ENCODE results near the gene MDH2. TPM values are rescaled to one million over a fixed set of nuclear protein-coding genes. Genes with fewer than 3 reads are reported as not detected.
"Not testable (repeated sequence)": the region's sequence is repeated elsewhere in the genome, so short reads cannot be mapped to it uniquely, and the experiment has no call there.

The MDH2 gene
- total RNA-seq, 6 experiments from 2014 or later, result 208 to 255 (median 243) TPM

DNA sequence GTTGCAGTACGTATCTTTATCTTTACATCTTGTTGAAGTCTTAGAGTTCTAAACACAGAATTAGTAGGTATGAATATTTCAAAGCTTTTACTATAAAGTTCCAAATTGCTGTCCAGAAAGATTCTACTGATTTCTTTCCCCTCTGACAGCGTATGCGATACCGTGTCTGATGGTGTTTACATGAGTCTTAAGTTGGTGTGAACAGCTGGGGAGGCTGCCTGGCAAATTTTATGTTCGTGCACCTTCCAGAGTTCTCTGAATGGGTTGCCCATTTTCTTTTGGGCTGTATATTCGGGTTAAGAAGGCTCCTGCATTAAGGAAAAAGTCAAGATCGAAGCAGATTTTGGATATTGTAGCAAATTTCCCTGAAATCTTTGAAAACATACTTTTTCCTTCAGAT is 8.3 kb downstream of the MDH2 start:
- H3K27me3 Mint-ChIP-seq (ENCODE audit: insufficient read depth), result no peaks in the 10 kb centered on the region; the same call in none of the 2 replicates
- no peak overlapping the region for H3K4me3 Mint-ChIP-seq
- no peak for DNase-seq
- H3K9me3 Mint-ChIP-seq, result no peaks in the 10 kb centered on the region
- H3K36me3 Mint-ChIP-seq (ENCODE audit: low read depth), result peaks cover 17% of the 10 kb centered on the region
- H3K27ac Mint-ChIP-seq, result no peak overlapping the region
- H3K4me1 Mint-ChIP-seq (ENCODE audit: low read depth), result peaks cover 31% of the 10 kb centered on the region
- TF ChIP-seq, protein P1, sequence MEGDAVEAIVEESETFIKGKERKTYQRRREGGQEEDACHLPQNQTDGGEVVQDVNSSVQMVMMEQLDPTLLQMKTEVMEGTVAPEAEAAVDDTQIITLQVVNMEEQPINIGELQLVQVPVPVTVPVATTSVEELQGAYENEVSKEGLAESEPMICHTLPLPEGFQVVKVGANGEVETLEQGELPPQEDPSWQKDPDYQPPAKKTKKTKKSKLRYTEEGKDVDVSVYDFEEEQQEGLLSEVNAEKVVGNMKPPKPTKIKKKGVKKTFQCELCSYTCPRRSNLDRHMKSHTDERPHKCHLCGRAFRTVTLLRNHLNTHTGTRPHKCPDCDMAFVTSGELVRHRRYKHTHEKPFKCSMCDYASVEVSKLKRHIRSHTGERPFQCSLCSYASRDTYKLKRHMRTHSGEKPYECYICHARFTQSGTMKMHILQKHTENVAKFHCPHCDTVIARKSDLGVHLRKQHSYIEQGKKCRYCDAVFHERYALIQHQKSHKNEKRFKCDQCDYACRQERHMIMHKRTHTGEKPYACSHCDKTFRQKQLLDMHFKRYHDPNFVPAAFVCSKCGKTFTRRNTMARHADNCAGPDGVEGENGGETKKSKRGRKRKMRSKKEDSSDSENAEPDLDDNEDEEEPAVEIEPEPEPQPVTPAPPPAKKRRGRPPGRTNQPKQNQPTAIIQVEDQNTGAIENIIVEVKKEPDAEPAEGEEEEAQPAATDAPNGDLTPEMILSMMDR (IDR thresholded peaks at IDR 0.05), result no peak

DNA sequence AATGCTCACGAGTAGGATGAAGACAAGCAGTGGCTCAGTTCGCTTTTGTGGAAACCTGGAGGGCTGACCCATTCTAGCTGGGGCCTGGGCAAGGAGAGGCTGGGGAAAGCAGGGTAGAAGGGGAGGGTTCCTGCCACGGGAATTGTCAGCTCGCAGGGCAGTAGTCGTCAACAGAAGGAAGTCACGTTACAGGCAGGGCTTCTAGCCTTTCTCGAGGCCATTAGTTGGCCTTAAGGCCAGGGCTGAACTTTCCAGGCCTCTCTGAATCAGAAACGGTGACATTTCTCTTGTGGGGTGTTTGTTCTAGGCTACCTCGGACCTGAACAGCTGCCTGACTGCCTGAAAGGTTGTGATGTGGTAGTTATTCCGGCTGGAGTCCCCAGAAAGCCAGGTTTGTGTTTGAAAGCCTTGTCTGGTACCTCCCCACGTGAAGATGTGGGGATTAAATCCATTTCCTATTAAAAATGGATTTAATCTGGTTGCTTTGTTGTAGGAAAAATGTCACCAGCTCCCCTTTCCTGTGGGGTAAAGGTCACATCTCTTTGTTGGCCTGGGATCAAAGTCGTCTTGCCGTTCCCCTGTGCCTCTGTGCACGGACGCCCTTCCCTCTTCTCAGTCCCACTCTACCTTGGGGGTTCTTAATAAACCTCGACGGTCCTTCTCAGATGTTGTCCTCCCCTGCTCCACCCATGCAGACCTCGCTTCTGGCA is 9.4 kb downstream of the MDH2 start:
- peaks cover 14% of the 10 kb centered on the region; the same call in 1 of the 2 replicates for H3K36me3 Mint-ChIP-seq (ENCODE audit: low read depth)
- TF ChIP-seq, protein P1 (IDR thresholded peaks at IDR 0.05), result no peak
- H3K9me3 Mint-ChIP-seq, result no peaks in the 10 kb centered on the region
- peaks cover 25% of the 10 kb centered on the region for H3K4me1 Mint-ChIP-seq (ENCODE audit: low read depth)
- peak overlapping the region; percentile 47; the same call in 1 of the 2 replicates for H3K27ac Mint-ChIP-seq
- no peaks in the 10 kb centered on the region; the same call in none of the 2 replicates for H3K27me3 Mint-ChIP-seq (ENCODE audit: insufficient read depth)
- DNase-seq, result no peak
- H3K4me3 Mint-ChIP-seq, result no peak overlapping the region

DNA sequence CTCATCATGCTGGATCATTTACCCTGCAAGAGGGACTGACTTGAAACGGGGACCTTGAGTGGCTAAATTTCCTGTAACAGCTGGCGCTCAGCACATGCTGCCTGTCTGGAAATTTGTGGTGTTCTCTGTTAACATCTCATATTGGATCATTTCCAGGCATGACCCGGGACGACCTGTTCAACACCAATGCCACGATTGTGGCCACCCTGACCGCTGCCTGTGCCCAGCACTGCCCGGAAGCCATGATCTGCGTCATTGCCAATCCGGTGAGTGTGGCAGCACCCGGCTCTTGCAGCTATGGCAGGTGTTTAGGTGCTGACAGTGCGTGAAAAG is 9.9 kb downstream of the MDH2 start:
- H3K4me1 Mint-ChIP-seq (ENCODE audit: low read depth), result peaks cover 22% of the 10 kb centered on the region
- H3K9me3 Mint-ChIP-seq, result no peaks in the 10 kb centered on the region
- H3K27me3 Mint-ChIP-seq (ENCODE audit: insufficient read depth), result no peaks in the 10 kb centered on the region; the same call in none of the 2 replicates
- H3K27ac Mint-ChIP-seq, result peak overlapping the region; percentile 47; the same call in 1 of the 2 replicates
- H3K4me3 Mint-ChIP-seq, result no peak overlapping the region
- DNase-seq, result no peak
- TF ChIP-seq, protein P1 (IDR thresholded peaks at IDR 0.05), result no peak
- peaks cover 14% of the 10 kb centered on the region for H3K36me3 Mint-ChIP-seq (ENCODE audit: low read depth)

DNA sequence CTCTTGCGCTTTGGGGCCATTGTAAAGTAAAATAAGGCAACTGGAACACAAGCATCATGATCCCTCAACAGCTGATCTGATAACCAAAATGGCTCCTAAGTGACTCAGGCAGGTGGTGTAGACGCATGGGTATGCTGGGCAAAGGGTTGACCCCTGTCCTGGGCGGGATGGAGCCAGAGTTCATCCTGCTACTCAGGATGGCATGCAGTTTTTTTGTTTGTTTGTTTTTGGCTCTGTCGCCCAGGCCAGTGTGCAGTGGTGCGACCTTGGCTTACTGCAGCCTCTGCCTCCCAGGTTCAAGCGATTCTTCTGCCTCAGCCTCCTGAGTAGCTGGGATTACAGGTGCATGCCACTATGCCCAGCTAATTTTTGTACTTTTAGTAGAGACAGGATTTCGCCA is 10.8 kb downstream of the MDH2 start:
- H3K36me3 Mint-ChIP-seq (ENCODE audit: low read depth), result peaks cover 16% of the 10 kb centered on the region
- not testable (repeated sequence) for H3K9me3 Mint-ChIP-seq; H3K27ac Mint-ChIP-seq; H3K4me3 Mint-ChIP-seq; H3K27me3 Mint-ChIP-seq (ENCODE audit: insufficient read depth); DNase-seq
- peaks cover 13% of the 10 kb centered on the region for H3K4me1 Mint-ChIP-seq (ENCODE audit: low read depth)

DNA sequence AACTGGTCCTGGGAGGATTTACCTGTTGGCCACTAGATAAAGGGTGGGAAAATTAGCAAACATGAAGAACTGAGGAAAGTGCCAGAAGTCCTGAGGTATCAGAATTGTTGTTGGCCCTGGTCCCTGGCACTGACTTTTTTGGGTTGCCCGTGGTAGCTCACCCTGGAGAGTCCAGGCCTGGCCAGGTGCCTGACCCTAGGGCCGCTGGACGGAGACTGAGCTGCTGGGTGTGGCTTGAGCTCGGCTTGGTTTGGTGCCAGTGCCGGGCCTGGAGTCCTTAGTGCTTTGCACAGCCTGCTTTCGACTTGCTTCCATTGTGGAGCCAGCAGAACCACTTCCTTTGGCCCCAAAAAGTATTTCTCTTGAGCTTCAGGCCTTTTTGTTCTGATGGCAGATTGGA is 12.9 kb downstream of the MDH2 start:
- Mint-ChIP-seq H3K36me3 (ENCODE audit: low read depth) (peaks cover 22% of the 10 kb centered on the region), H3K4me1 (ENCODE audit: low read depth) (no peaks in the 10 kb centered on the region), H3K9me3 (no peaks in the 10 kb centered on the region), H3K27me3 (ENCODE audit: insufficient read depth) (peaks cover 2% of the 10 kb centered on the region; the same call in 1 of the 2 replicates), H3K27ac (no peak overlapping the region), H3K4me3 (no peak overlapping the region)
- TF ChIP-seq, protein P1 (IDR thresholded peaks at IDR 0.05), result no peak
- no peak for DNase-seq

DNA sequence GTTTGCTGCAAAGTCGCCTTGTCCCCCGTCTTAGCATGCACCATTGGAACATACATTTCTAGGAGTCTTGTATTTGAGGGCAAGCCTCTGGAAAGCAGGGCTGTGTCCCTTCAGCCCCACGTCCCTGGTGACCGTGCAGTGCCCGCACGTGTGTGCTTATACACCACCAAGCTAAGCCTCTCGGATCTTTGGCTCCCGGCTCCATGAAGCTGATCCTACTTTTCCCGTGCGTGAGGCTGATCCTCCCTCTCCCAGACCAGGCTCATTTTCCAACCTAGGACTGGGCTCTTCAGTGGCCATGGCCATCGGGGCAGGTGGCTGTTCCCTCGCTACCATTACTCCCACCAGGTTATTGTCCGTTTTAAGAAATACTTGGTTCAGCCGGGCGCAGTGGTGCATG is 14.3 kb downstream of the MDH2 start:
- Mint-ChIP-seq H3K27ac (no peak overlapping the region), H3K36me3 (ENCODE audit: low read depth) (peaks cover 33% of the 10 kb centered on the region), H3K4me3 (no peak overlapping the region), H3K4me1 (ENCODE audit: low read depth) (peaks cover under 1% of the 10 kb centered on the region; the same call in 1 of the 2 replicates), H3K9me3 (no peaks in the 10 kb centered on the region), H3K27me3 (ENCODE audit: insufficient read depth) (peaks cover 2% of the 10 kb centered on the region; the same call in 1 of the 2 replicates)
- TF ChIP-seq, protein P1 (IDR thresholded peaks at IDR 0.05), result no peak
- no peak for DNase-seq

Measured in HFFc6 (cell line).